ENCODE data around the gene GBP4. TPM values are rescaled to one million over a fixed set of nuclear protein-coding genes. Genes with fewer than 3 reads are reported as not detected.

The GBP4 gene
- total and polyA plus RNA-seq, 5 donors from 2014 or later, result 30.9 to 64.4 (median 38.0) TPM

DNA sequence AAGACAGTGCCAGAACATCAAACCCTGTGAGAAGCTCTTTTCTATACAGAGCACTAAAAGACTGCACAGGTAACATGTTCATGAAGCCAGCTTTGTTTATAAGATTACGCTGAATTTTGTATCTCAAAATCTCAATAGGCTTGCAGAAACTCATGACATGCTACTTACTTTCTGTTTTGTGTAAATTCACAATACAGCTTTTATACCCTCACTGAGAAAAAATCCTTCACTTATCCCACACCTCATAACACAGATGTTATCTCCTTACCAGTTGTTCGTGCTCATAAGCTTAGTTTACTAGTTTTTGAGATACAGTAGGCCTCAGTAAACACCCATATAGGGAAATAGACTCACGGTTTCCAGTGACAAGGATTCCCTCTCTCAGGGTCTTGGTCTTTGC, 48.8 kb downstream of the GBP4 start:
- Mint-ChIP-seq H3K9me3 (peaks cover 0 to 2% (median 0%) of the 10 kb centered on the region in 7 donors), H3K27ac (no peak overlapping the region), H3K4me3 (no peak overlapping the region), H3K36me3 (no peaks in the 10 kb centered on the region), H3K27me3 (peaks cover 20% of the 10 kb centered on the region), H3K4me1 (peaks cover 0 to 12% (median 1%) of the 10 kb centered on the region in 4 donors)
- H3K27ac ChIP-seq (ENCODE audit: insufficient read depth, low read length, poor library complexity, severe bottlenecking), result no peak overlapping the region
- no peaks in the 10 kb centered on the region for H3K4me1 ChIP-seq (ENCODE audit: control insufficient read depth, insufficient read depth, low read length, poor library complexity, severe bottlenecking)
- no peaks in the 10 kb centered on the region for H3K36me3 ChIP-seq (ENCODE audit: control insufficient read depth, insufficient read depth, low read length)
- H3K9me3 ChIP-seq (ENCODE audit: control insufficient read depth in 2 of 2, low read length in 2 of 2), result no peaks in the 10 kb centered on the region
- no peak overlapping the region for H3K4me3 ChIP-seq (ENCODE audit: low read depth, low read length)
- DNase-seq (no peak), ATAC-seq (ENCODE audit: low read depth in 2 of 2) (no peak)
- H3K27me3 ChIP-seq (ENCODE audit: control insufficient read depth, insufficient read depth, low read length), result peaks cover 2% of the 10 kb centered on the region

DNA sequence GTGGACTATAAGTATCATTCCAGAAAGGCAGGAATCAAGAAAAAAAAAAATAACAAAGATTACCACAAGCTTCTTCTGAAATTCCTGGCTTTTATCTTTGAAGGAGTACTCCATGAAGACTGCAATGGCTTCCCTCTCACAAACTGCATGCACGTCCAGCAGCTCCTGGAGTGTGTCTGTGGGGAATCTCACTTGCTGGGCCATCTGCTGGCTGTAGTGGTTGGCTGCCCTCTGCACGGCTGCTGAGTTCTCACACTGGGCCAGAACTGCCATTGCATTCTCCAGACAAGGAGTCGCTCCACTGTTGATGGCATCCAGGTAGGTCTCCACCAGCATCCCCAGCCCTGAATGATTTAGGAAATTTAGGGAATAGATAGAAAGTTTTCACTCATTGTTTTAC, 49.5 kb downstream of the GBP4 start:
- ATAC-seq (ENCODE audit: low read depth in 2 of 2) (no peak), DNase-seq (no peak)
- Mint-ChIP-seq H3K9me3 (peaks cover 0 to 2% (median 0%) of the 10 kb centered on the region in 7 donors), H3K36me3 (no peaks in the 10 kb centered on the region), H3K27ac (no peak overlapping the region), H3K4me1 (peaks cover 0 to 12% (median 1%) of the 10 kb centered on the region in 4 donors), H3K27me3 (peaks cover 20% of the 10 kb centered on the region), H3K4me3 (no peak overlapping the region)
- no peak overlapping the region for H3K27ac ChIP-seq (ENCODE audit: insufficient read depth, low read length, poor library complexity, severe bottlenecking)
- H3K4me1 ChIP-seq (ENCODE audit: control insufficient read depth, insufficient read depth, low read length, poor library complexity, severe bottlenecking), result no peaks in the 10 kb centered on the region
- H3K9me3 ChIP-seq (ENCODE audit: control insufficient read depth in 2 of 2, low read length in 2 of 2), result no peaks in the 10 kb centered on the region
- H3K36me3 ChIP-seq (ENCODE audit: control insufficient read depth, insufficient read depth, low read length), result no peaks in the 10 kb centered on the region
- no peak overlapping the region for H3K4me3 ChIP-seq (ENCODE audit: low read depth, low read length)
- peaks cover 2% of the 10 kb centered on the region for H3K27me3 ChIP-seq (ENCODE audit: control insufficient read depth, insufficient read depth, low read length)

DNA sequence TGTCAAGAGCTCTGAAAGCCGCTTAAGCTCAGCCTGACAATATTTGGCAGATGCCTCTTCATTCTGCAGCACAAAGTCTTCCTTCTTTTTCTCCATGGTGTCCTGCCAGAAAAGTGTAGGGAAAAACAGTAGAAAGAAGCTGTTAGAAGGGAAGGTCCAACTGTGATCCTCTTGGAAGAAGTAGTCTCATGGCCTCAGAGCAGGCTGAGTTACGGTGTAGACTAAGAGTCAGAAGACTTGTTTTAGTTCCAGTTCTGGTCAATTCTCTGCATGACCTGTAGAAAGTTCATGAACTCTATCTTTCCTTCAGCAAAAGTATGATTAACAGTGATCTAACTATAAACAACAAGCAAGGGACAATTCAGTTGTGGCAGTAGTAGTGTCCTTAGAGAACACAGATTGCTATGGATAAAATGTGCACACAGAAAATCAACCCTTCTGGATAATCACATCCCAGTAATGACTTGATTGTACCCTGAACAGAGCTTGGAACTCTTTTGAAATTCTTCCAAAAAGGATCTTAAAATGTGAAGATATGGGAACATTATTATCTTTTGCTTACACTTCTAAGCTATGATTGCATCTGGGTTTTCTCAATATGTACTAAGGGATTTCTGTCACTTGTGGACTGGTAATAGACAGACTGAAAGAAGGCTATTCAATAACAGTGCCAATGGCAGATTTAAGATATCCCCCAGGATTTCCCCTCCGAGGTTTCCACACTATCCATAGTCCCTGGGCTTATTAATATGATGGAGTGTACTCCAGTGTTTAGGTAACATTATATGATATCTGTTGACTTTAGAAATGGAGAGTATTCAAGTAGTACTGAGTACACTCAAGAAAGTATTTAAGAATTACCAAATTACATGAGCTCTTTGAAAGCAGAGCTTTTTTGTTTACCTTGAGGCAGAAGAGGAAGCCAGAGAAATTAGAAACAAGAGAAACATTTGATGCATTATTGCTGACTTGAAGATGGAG, 50.8 kb downstream of the GBP4 start:
- no peaks in the 10 kb centered on the region for H3K9me3 ChIP-seq (ENCODE audit: control insufficient read depth in 2 of 2, low read length in 2 of 2)
- H3K27ac Mint-ChIP-seq, result no peak overlapping the region
- no peaks in the 10 kb centered on the region for H3K9me3 Mint-ChIP-seq
- H3K36me3 Mint-ChIP-seq, result no peaks in the 10 kb centered on the region
- H3K4me1 ChIP-seq (ENCODE audit: control insufficient read depth, insufficient read depth, low read length, poor library complexity, severe bottlenecking), result no peaks in the 10 kb centered on the region
- no peak overlapping the region for H3K4me3 Mint-ChIP-seq
- H3K27me3 ChIP-seq (ENCODE audit: control insufficient read depth, insufficient read depth, low read length), result peaks cover 2% of the 10 kb centered on the region
- no peak overlapping the region for H3K27ac ChIP-seq (ENCODE audit: insufficient read depth, low read length, poor library complexity, severe bottlenecking)
- H3K27me3 Mint-ChIP-seq, result peaks cover 20% of the 10 kb centered on the region
- H3K4me1 Mint-ChIP-seq, result peaks cover 0 to 12% (median 1%) of the 10 kb centered on the region in 4 donors
- H3K36me3 ChIP-seq (ENCODE audit: control insufficient read depth, insufficient read depth, low read length), result no peaks in the 10 kb centered on the region
- no peak overlapping the region for H3K4me3 ChIP-seq (ENCODE audit: low read depth, low read length)
- DNase-seq (no peak), ATAC-seq (ENCODE audit: low read depth in 2 of 2) (no peak)

- H3K36me3 Mint-ChIP-seq, result no peaks in the 10 kb centered on the region
- no peak for DNase-seq
- H3K36me3 ChIP-seq (ENCODE audit: control insufficient read depth, insufficient read depth, low read length), result no peaks in the 10 kb centered on the region
- H3K27ac ChIP-seq (ENCODE audit: insufficient read depth, low read length, poor library complexity, severe bottlenecking), result no peak overlapping the region
- H3K4me3 ChIP-seq (ENCODE audit: low read depth, low read length), result no peak overlapping the region
- no peaks in the 10 kb centered on the region for H3K9me3 Mint-ChIP-seq
- peaks cover 2% of the 10 kb centered on the region for H3K27me3 ChIP-seq (ENCODE audit: control insufficient read depth, insufficient read depth, low read length)
- ATAC-seq (ENCODE audit: low read depth in 2 of 2), result no peak
- H3K4me1 ChIP-seq (ENCODE audit: control insufficient read depth, insufficient read depth, low read length, poor library complexity, severe bottlenecking), result no peaks in the 10 kb centered on the region
- peaks cover 20% of the 10 kb centered on the region for H3K27me3 Mint-ChIP-seq
- no peak overlapping the region for H3K4me3 Mint-ChIP-seq
- no peak overlapping the region for H3K27ac Mint-ChIP-seq
- peaks cover 0 to 12% (median 2%) of the 10 kb centered on the region in 4 donors for H3K4me1 Mint-ChIP-seq
- H3K9me3 ChIP-seq (ENCODE audit: control insufficient read depth in 2 of 2, low read length in 2 of 2), result no peaks in the 10 kb centered on the region
These were observed 52.0 kb downstream of the GBP4 start for GRCh38 chr1:89146721-89147120.

GRCh38 chr1:89143484-89143883, 55.3 kb downstream of the GBP4 start:
- H3K27me3 Mint-ChIP-seq, result peaks cover 15% of the 10 kb centered on the region
- peaks cover 2% of the 10 kb centered on the region for H3K27me3 ChIP-seq (ENCODE audit: control insufficient read depth, insufficient read depth, low read length)
- H3K36me3 ChIP-seq (ENCODE audit: control insufficient read depth, insufficient read depth, low read length), result no peaks in the 10 kb centered on the region
- no peak overlapping the region for H3K27ac ChIP-seq (ENCODE audit: insufficient read depth, low read length, poor library complexity, severe bottlenecking)
- H3K9me3 Mint-ChIP-seq, result peaks cover 0 to 4% (median 0%) of the 10 kb centered on the region in 7 donors
- H3K4me1 Mint-ChIP-seq, result peaks cover 0 to 6% (median 3%) of the 10 kb centered on the region in 4 donors
- no peaks in the 10 kb centered on the region for H3K36me3 Mint-ChIP-seq
- H3K4me1 ChIP-seq (ENCODE audit: control insufficient read depth, insufficient read depth, low read length, poor library complexity, severe bottlenecking), result no peaks in the 10 kb centered on the region
- H3K4me3 ChIP-seq (ENCODE audit: low read depth, low read length), result no peak overlapping the region
- no peak overlapping the region for H3K27ac Mint-ChIP-seq
- H3K9me3 ChIP-seq (ENCODE audit: control insufficient read depth in 2 of 2, low read length in 2 of 2), result no peaks in the 10 kb centered on the region
- DNase-seq (no peak), ATAC-seq (ENCODE audit: low read depth in 2 of 2) (no peak)
- no peak overlapping the region for H3K4me3 Mint-ChIP-seq

- no peaks in the 10 kb centered on the region for H3K27me3 ChIP-seq (ENCODE audit: control insufficient read depth, insufficient read depth, low read length)
- no peak for DNase-seq
- Mint-ChIP-seq H3K9me3 (peaks cover 0 to 6% (median 1%) of the 10 kb centered on the region in 7 donors), H3K27me3 (peaks cover 8% of the 10 kb centered on the region), H3K27ac (no peak overlapping the region), H3K4me1 (peaks cover 0 to 6% (median 1%) of the 10 kb centered on the region in 4 donors), H3K36me3 (no peaks in the 10 kb centered on the region), H3K4me3 (no peak overlapping the region)
- H3K27ac ChIP-seq (ENCODE audit: insufficient read depth, low read length, poor library complexity, severe bottlenecking), result no peak overlapping the region
- H3K9me3 ChIP-seq (ENCODE audit: control insufficient read depth in 2 of 2, low read length in 2 of 2), result no peaks in the 10 kb centered on the region
- H3K36me3 ChIP-seq (ENCODE audit: control insufficient read depth, insufficient read depth, low read length), result no peaks in the 10 kb centered on the region
- ATAC-seq (ENCODE audit: low read depth in 2 of 2), result no peak
- H3K4me1 ChIP-seq (ENCODE audit: control insufficient read depth, insufficient read depth, low read length, poor library complexity, severe bottlenecking), result no peaks in the 10 kb centered on the region
- H3K4me3 ChIP-seq (ENCODE audit: low read depth, low read length), result no peak overlapping the region
These were observed 56.6 kb downstream of the GBP4 start for GRCh38 chr1:89142160-89142559.

DNA sequence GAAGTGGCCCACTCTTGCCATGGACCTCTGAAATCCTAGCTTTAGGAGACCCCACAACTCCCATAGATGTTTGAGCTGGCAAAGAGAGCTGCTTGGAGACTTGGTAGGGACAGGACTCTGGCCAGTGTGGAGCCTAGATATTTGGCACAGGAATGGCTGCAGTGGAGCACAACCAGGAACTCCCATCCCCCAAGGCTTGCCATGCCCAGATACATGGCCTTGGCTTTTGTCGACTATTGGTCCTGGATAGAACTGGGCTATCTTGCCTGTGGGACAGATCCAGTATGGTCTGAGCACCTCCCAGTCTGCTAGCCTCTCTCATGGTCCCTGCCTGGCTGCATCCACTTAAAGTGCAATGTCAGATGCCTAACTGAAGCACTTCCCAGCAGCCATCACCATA, 65.0 kb downstream of the GBP4 start:
- no peak for DNase-seq
- Histone ChIP-seq H3K27ac (ENCODE audit: insufficient read depth, low read length, poor library complexity, severe bottlenecking) (no peak overlapping the region), H3K4me1 (ENCODE audit: control insufficient read depth, insufficient read depth, low read length, poor library complexity, severe bottlenecking) (peaks cover 11% of the 10 kb centered on the region), H3K27me3 (ENCODE audit: control insufficient read depth, insufficient read depth, low read length) (no peaks in the 10 kb centered on the region), H3K4me3 (ENCODE audit: low read depth, low read length) (no peak overlapping the region), H3K36me3 (ENCODE audit: control insufficient read depth, insufficient read depth, low read length) (no peaks in the 10 kb centered on the region), H3K9me3 (ENCODE audit: control insufficient read depth in 2 of 2, low read length in 2 of 2) (no peaks in the 10 kb centered on the region)
- Mint-ChIP-seq H3K9me3 (peaks cover 0 to 17% (median 5%) of the 10 kb centered on the region in 7 donors), H3K27me3 (peaks cover 9% of the 10 kb centered on the region), H3K27ac (no peak overlapping the region), H3K4me3 (no peak overlapping the region), H3K4me1 (peaks cover 8 to 15% (median 13%) of the 10 kb centered on the region in 4 donors), H3K36me3 (no peaks in the 10 kb centered on the region)
- no peak for ATAC-seq (ENCODE audit: low read depth in 2 of 2)

Measured in CD4-positive, CD25-positive, alpha-beta regulatory T cell (primary cell).